ENCODE measurements around the gene FERMT2. TPM values are rescaled to one million over a fixed set of nuclear protein-coding genes. Genes with fewer than 3 reads are reported as not detected.

FERMT2 gene
- total RNA-seq, 1 donor from 2014 or later = 166 TPM

DNA sequence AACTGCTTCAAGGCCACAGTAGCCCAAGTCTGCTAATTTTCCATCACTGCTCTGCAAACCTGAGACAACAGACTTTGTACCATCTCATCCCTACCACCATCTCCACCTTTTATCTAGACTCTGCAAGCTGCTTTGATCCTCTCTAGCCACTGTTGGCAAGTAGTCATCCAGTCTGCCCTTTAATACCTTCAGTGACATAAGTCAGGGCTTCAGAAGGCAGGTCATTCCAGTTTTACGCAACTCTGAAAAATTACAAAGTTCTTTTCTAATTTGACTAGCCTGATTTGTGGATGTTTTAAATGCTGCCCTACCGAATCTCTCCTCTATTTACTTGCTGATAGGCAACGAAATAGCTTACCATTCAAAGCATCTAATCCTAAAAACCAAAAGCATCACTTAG, 2.8 kb downstream of the FERMT2 start:
- H3K79me2 ChIP-seq (ENCODE audit: low read depth) = peaks cover 82% of the 10 kb centered on the region
- H3K27me3 ChIP-seq = no peaks in the 10 kb centered on the region
- H3K27ac Mint-ChIP-seq = no peak overlapping the region
- no peaks in the 10 kb centered on the region for H3K9me3 ChIP-seq (ENCODE audit: low read depth)
- H3K36me3 Mint-ChIP-seq = peaks cover 17% of the 10 kb centered on the region
- H3F3A ChIP-seq (ENCODE audit: low read depth) = peaks cover 37% of the 10 kb centered on the region
- H3K4me1 ChIP-seq = peaks cover 37% of the 10 kb centered on the region
- peaks cover 36% of the 10 kb centered on the region for H3K4me1 Mint-ChIP-seq
- peaks cover 6% of the 10 kb centered on the region for H3K36me3 ChIP-seq
- no peak overlapping the region for H2AFZ ChIP-seq (replicated peaks)
- H3K4me3 Mint-ChIP-seq = peak overlapping the region; percentile 6
- TF ChIP-seq, protein P1, sequence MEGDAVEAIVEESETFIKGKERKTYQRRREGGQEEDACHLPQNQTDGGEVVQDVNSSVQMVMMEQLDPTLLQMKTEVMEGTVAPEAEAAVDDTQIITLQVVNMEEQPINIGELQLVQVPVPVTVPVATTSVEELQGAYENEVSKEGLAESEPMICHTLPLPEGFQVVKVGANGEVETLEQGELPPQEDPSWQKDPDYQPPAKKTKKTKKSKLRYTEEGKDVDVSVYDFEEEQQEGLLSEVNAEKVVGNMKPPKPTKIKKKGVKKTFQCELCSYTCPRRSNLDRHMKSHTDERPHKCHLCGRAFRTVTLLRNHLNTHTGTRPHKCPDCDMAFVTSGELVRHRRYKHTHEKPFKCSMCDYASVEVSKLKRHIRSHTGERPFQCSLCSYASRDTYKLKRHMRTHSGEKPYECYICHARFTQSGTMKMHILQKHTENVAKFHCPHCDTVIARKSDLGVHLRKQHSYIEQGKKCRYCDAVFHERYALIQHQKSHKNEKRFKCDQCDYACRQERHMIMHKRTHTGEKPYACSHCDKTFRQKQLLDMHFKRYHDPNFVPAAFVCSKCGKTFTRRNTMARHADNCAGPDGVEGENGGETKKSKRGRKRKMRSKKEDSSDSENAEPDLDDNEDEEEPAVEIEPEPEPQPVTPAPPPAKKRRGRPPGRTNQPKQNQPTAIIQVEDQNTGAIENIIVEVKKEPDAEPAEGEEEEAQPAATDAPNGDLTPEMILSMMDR (IDR thresholded peaks at IDR 0.05) = no peak
- TF ChIP-seq EZH2phosphoT487 (IDR thresholded peaks at IDR 0.05) (no peak), EZH2 (IDR thresholded peaks at IDR 0.05) (no peak)
- H3K27me3 Mint-ChIP-seq (ENCODE audit: insufficient read depth, low read depth) = peaks cover under 1% of the 10 kb centered on the region
- no peak for DNase-seq (ENCODE audit: low spot score)
- H3K4me2 ChIP-seq = peak overlapping the region; percentile 96
- H3K27ac ChIP-seq = no peak overlapping the region
- no peaks in the 10 kb centered on the region for H3K9me3 Mint-ChIP-seq
- H3K4me3 ChIP-seq = peak overlapping the region; percentile 90
- H3K9ac ChIP-seq = no peak overlapping the region
- H4K20me1 ChIP-seq (ENCODE audit: low read depth) = peaks cover 44% of the 10 kb centered on the region

DNA sequence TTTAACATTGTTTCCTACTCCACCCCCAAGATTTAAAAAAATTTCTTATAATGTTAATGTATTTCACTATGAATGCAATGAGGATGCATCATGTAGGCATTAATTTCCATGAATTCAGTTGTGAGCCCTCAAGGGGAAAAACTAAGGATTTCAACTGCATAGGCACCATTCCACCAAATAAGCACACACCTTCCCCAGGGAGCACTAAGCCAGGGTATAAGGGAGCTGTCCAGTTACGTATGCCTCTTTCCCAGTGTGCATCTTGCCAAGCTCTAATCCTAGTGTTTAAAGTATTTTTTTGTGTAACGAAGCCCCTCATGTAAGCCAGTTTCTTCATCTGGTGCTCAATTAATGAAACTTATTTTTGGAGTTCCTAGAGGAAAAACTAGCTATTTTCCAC, 6.6 kb downstream of the FERMT2 start:
- Mint-ChIP-seq H3K36me3 (peaks cover 24% of the 10 kb centered on the region), H3K27me3 (ENCODE audit: insufficient read depth, low read depth) (no peaks in the 10 kb centered on the region), H3K4me3 (no peak overlapping the region), H3K27ac (no peak overlapping the region), H3K9me3 (no peaks in the 10 kb centered on the region), H3K4me1 (peaks cover 18% of the 10 kb centered on the region)
- TF ChIP-seq, protein P1 (IDR thresholded peaks at IDR 0.05) = no peak
- TF ChIP-seq EZH2phosphoT487 (IDR thresholded peaks at IDR 0.05) (no peak), EZH2 (IDR thresholded peaks at IDR 0.05) (no peak)
- peaks cover 10% of the 10 kb centered on the region for H3K36me3 ChIP-seq
- no peak overlapping the region for H3K4me3 ChIP-seq
- H3K79me2 ChIP-seq (ENCODE audit: low read depth) = peaks cover 100% of the 10 kb centered on the region
- no peak for DNase-seq (ENCODE audit: low spot score)
- no peak overlapping the region for H2AFZ ChIP-seq (replicated peaks)
- H3K9me3 ChIP-seq (ENCODE audit: low read depth) = no peaks in the 10 kb centered on the region
- H3F3A ChIP-seq (ENCODE audit: low read depth) = peaks cover 15% of the 10 kb centered on the region
- H3K9ac ChIP-seq = no peak overlapping the region
- peaks cover 62% of the 10 kb centered on the region for H4K20me1 ChIP-seq (ENCODE audit: low read depth)
- no peak overlapping the region for H3K4me2 ChIP-seq
- no peak overlapping the region for H3K27ac ChIP-seq
- peaks cover 24% of the 10 kb centered on the region for H3K4me1 ChIP-seq
- no peaks in the 10 kb centered on the region for H3K27me3 ChIP-seq

DNA sequence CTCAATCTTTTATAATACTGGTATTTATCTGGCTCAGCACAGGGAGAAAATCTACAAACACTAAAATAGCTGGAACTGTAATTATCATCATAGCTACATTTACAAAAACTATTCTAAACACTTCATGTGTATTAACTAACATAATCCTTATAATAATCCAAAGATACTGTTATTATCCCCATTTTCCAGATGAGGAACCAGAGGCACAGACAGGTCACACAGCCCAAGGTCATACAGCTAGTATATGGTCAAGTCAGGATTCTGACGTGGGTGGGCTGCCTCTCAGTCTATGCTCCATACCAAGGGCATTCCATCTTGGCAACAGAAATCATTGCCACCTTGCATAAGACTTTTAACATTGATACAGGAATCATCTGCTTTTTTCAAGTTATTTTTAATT, 11.4 kb downstream of the FERMT2 start:
- Histone ChIP-seq H2AFZ (replicated peaks) (no peak overlapping the region), H3K4me3 (no peak overlapping the region), H3K4me2 (no peak overlapping the region), H3K27me3 (no peaks in the 10 kb centered on the region), H3K9me3 (ENCODE audit: low read depth) (no peaks in the 10 kb centered on the region), H3K9ac (no peak overlapping the region), H3K79me2 (ENCODE audit: low read depth) (peaks cover 100% of the 10 kb centered on the region), H3K36me3 (peaks cover 10% of the 10 kb centered on the region), H4K20me1 (ENCODE audit: low read depth) (peaks cover 78% of the 10 kb centered on the region), H3F3A (ENCODE audit: low read depth) (no peaks in the 10 kb centered on the region), H3K4me1 (peaks cover 17% of the 10 kb centered on the region), H3K27ac (no peak overlapping the region)
- no peak overlapping the region for H3K4me3 Mint-ChIP-seq
- H3K9me3 Mint-ChIP-seq = no peaks in the 10 kb centered on the region
- DNase-seq (ENCODE audit: low spot score) = no peak
- H3K27ac Mint-ChIP-seq = no peak overlapping the region
- no peak for TF ChIP-seq EZH2 (IDR thresholded peaks at IDR 0.05)
- TF ChIP-seq, protein P1 (IDR thresholded peaks at IDR 0.05) = no peak
- no peak for TF ChIP-seq EZH2phosphoT487 (IDR thresholded peaks at IDR 0.05)
- H3K4me1 Mint-ChIP-seq = peaks cover 5% of the 10 kb centered on the region
- H3K27me3 Mint-ChIP-seq (ENCODE audit: insufficient read depth, low read depth) = no peaks in the 10 kb centered on the region
- H3K36me3 Mint-ChIP-seq = peaks cover 15% of the 10 kb centered on the region

Data from neural progenitor cell (in vitro differentiated cells).